A673 (cell line): ENCODE results near the gene DHRS7C. TPM values are rescaled to one million over a fixed set of nuclear protein-coding genes. Genes with fewer than 3 reads are reported as not detected.

Experiments
- BruUV-seq: library from RNA; stranded (reverse); fragments of 400-500 nt; replicated peaks from 2 replicates; lab custom pipeline; 2021; lab: Mats Ljungman, UMichigan
- CTCF ChIA-PET: fragments of 300-600 bp; sonication (Branson Sonifier 250); formaldehyde crosslinking; loops from one replicate; lab custom pipeline; 2022; ENCODE audit warnings: antibody characterized with exemption; lab: Charles Lee
- POLR2A ChIA-PET: fragments of 300-600 bp; sonication (Branson Sonifier 250); formaldehyde crosslinking; loops from one replicate; lab custom pipeline; 2022; ENCODE audit warnings: antibody characterized with exemption; ENCODE audit not compliant: low non-redundant PET; lab: Charles Lee
- DNase-seq: peaks from one replicate; pipeline ENCODE4 v3.0.0-alpha.2; 2015; ENCODE audit warnings: low spot score
- H3K27ac ChIP-seq: fragments of 200-600 bp; sonication (generic); 2 replicates; pipeline ENCODE4 v1.5.1; 2016; ENCODE audit warnings: mixed run types, low read depth, mild to moderate bottlenecking, mixed read lengths, antibody characterized with exemption, low read length; ENCODE audit not compliant: poor library complexity, severe bottlenecking
- H3K27me3 ChIP-seq: fragments of 200-600 bp; sonication (generic); replicated peaks from 2 replicates; pipeline ENCODE4 v1.6.1; 2017; ENCODE audit warnings: mixed run types, low read depth, mild to moderate bottlenecking, mixed read lengths, antibody characterized with exemption, low read length; ENCODE audit not compliant: insufficient read depth, poor library complexity
- H3K36me3 ChIP-seq: fragments of 200-600 bp; sonication (generic); 2 replicates; pipeline ENCODE4 v1.6.1; 2016; ENCODE audit warnings: mixed run types, mild to moderate bottlenecking, mixed read lengths, antibody characterized with exemption, low read length; ENCODE audit not compliant: insufficient read depth, poor library complexity, severe bottlenecking
- H3K4me1 ChIP-seq: fragments of 200-600 bp; sonication (generic); 2 replicates; pipeline ENCODE4 v1.6.1; 2017; ENCODE audit warnings: mixed run types, mild to moderate bottlenecking, mixed read lengths, antibody characterized with exemption, low read length; ENCODE audit not compliant: insufficient read depth, poor library complexity, severe bottlenecking
- H3K4me3 ChIP-seq: fragments of 200-600 bp; sonication (generic); 2 replicates; pipeline ENCODE4 v1.5.1; 2016; ENCODE audit warnings: low read depth, mixed run types, mild to moderate bottlenecking, mixed read lengths, low read length; ENCODE audit not compliant: poor library complexity, severe bottlenecking
- H3K9me3 ChIP-seq: fragments of 200-600 bp; sonication (generic); 2 replicates; pipeline ENCODE4 v1.6.1; 2016; ENCODE audit warnings: mixed run types, low read depth, mild to moderate bottlenecking, mixed read lengths, antibody characterized with exemption, low read length; ENCODE audit not compliant: poor library complexity, severe bottlenecking
- EZH2 ChIP-seq: fragments of 200-600 bp; sonication (generic); IDR thresholded peaks from 2 replicates; pipeline ENCODE4 v1.6.1; 2017; ENCODE audit warnings: borderline replicate concordance, low read depth, mild to moderate bottlenecking, mixed read lengths, antibody characterized with exemption, low read length; ENCODE audit not compliant: poor library complexity, severe bottlenecking
- intact Hi-C: fragments of 100-400 bp; cut with micrococcal nuclease; formaldehyde crosslinking; loops from one replicate; pipeline ENCODE4 v1.10.0; 2022; ENCODE audit not compliant: unreplicated experiment
- total RNA-seq: library from RNA; stranded (reverse); gene quantifications from 2 replicates; pipeline ENCODE4 v1.2.3, GENCODE V29; 2021
- TF ChIP-seq, protein P1 (sequence below): fragments of 300-800, 200-600 bp; sonication (generic); conservative IDR thresholded peaks from 2 replicates; pipeline ENCODE4 v1.5.1; 2017; ENCODE audit warnings: low read depth, mild to moderate bottlenecking, antibody characterized with exemption, low read length, moderate library complexity, mixed read lengths

The DHRS7C gene
- total RNA-seq, 1 experiment from 2014 or later: not detected

DNA sequence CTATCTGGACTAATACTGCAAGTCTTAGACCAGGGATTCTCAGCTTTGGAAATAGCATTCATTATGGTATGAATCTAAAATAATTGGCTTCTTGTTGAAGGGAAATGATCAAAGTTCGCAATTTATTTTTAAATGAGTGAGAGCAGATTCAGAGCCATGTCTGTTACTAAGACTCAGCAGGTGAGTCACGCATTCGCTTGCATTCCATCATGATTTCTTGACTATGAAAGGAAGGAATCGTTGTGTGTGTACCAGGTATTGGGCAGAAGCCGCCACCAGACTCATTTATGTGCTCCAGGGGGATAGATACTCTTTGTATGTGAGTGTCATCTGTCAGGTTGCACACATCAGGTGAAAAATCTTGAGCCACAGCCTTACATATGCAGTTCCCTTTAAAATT lies 19.7 kb upstream of the DHRS7C start:
- BruUV-seq: no TSS peak
- no peak for DNase-seq
- ChIA-PET POLR2A (no interaction called here), CTCF (no interaction called here)
- peaks cover 43% of the 10 kb centered on the region for H3K27me3 ChIP-seq
- no peaks in the 10 kb centered on the region for H3K36me3 ChIP-seq
- H3K9me3 ChIP-seq: no peaks in the 10 kb centered on the region
- no peak overlapping the region for H3K4me3 ChIP-seq
- intact Hi-C loops: no loop called here
- H3K4me1 ChIP-seq: no peaks in the 10 kb centered on the region
- TF ChIP-seq, protein P1, sequence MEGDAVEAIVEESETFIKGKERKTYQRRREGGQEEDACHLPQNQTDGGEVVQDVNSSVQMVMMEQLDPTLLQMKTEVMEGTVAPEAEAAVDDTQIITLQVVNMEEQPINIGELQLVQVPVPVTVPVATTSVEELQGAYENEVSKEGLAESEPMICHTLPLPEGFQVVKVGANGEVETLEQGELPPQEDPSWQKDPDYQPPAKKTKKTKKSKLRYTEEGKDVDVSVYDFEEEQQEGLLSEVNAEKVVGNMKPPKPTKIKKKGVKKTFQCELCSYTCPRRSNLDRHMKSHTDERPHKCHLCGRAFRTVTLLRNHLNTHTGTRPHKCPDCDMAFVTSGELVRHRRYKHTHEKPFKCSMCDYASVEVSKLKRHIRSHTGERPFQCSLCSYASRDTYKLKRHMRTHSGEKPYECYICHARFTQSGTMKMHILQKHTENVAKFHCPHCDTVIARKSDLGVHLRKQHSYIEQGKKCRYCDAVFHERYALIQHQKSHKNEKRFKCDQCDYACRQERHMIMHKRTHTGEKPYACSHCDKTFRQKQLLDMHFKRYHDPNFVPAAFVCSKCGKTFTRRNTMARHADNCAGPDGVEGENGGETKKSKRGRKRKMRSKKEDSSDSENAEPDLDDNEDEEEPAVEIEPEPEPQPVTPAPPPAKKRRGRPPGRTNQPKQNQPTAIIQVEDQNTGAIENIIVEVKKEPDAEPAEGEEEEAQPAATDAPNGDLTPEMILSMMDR: no peak
- no peak for TF ChIP-seq EZH2
- H3K27ac ChIP-seq: no peak overlapping the region

DNA sequence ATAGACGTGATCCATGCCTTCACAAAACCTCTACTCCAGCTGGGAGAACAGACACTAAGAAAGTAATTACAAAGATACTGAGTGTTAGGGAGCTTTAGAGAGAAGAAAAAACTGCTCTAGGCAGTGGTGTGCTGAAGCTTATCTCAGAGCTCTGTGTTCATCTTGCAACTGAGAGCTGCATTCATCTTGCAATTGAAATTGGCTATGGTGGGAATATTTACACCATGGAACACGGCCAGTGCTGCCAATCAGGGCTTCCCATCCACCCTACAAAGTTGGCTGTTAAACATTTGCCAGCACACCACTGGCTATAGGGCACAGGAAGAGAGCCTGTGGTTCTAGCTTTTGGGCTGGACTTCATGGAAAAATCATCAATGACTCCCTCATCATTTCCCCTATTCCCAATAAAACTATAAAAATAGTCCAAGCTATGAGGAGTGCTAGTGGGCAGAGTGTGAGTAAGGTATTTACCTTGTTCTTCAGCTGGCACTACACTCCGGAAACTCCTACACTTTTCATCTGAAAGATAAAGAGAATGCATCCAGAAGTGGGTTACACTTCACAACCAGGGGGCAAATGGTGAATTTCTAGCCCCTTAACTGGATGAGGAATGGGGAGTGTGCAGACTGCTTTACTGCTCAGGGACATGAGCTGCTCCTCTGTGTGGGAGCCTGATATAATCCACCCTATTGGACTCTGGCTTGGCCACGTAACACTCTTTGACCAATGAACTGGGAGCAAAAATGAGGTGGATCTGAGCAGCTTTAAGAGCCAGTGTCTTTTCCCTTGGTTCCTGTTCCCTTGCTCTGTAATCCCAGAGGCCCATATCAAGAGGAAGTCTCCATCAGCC lies 18.9 kb upstream of the DHRS7C start:
- Histone ChIP-seq H3K4me3 (no peak overlapping the region), H3K27me3 (peaks cover 48% of the 10 kb centered on the region), H3K36me3 (no peaks in the 10 kb centered on the region), H3K9me3 (no peaks in the 10 kb centered on the region), H3K27ac (no peak overlapping the region), H3K4me1 (no peaks in the 10 kb centered on the region)
- ChIA-PET CTCF (no interaction called here), POLR2A (no interaction called here)
- DNase-seq: no peak
- intact Hi-C loops: no loop called here
- BruUV-seq: no TSS peak
- TF ChIP-seq, protein P1: no peak
- no peak for TF ChIP-seq EZH2

GRCh38 chr17:9809409-9809808 lies 18.0 kb upstream of the DHRS7C start:
- Histone ChIP-seq H3K27ac (no peak overlapping the region), H3K9me3 (no peaks in the 10 kb centered on the region), H3K27me3 (peaks cover 51% of the 10 kb centered on the region), H3K36me3 (no peaks in the 10 kb centered on the region), H3K4me1 (no peaks in the 10 kb centered on the region), H3K4me3 (no peak overlapping the region)
- DNase-seq: no peak
- no peak for TF ChIP-seq EZH2
- TF ChIP-seq, protein P1: no peak
- POLR2A ChIA-PET: no interaction called here
- intact Hi-C loops: no loop called here
- no TSS peak for BruUV-seq
- CTCF ChIA-PET: no interaction called here
